ENCODE measurements around the gene LRRC9. TPM values are rescaled to one million over a fixed set of nuclear protein-coding genes. Genes with fewer than 3 reads are reported as not detected.

LRRC9 gene
- total and polyA plus RNA-seq, 7 donors = not detected

DNA sequence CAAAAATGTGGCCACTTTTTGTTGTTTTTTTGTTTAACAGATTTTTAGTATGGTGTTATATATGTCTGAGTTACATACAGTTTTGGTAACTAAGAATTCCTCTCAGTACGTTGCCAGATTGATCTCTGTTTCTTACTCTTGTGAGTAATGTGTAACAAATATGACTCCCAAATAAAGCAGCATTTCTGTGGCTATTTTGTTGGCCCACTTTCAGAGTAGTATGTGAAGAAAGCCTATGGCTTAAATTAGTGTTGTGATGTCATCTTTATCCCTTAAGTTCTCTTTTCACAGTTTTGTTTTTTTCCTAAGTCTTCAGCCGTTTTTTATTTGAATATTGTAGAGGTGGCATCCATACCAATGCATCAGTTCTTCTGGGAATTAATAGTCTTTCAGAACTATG, 182.4 kb downstream of the LRRC9 start:
- intact Hi-C loops (cut with DNase I) = no loop called here
- Histone ChIP-seq H3K27ac (no peak overlapping the region), H3K36me3 (peaks cover 0 to 3% (median 0%) of the 10 kb centered on the region in 4 donors), H3K9me3 (no peaks in the 10 kb centered on the region), H3K27me3 (no peaks in the 10 kb centered on the region), H3K4me3 (no peak overlapping the region), H3K4me1 (peaks cover 0 to 34% (median 16%) of the 10 kb centered on the region in 4 donors)
- DNase-seq = no peak
- no peak for TF ChIP-seq POLR2AphosphoS5 (IDR thresholded peaks at IDR 0.05)
- TF ChIP-seq, protein P1, sequence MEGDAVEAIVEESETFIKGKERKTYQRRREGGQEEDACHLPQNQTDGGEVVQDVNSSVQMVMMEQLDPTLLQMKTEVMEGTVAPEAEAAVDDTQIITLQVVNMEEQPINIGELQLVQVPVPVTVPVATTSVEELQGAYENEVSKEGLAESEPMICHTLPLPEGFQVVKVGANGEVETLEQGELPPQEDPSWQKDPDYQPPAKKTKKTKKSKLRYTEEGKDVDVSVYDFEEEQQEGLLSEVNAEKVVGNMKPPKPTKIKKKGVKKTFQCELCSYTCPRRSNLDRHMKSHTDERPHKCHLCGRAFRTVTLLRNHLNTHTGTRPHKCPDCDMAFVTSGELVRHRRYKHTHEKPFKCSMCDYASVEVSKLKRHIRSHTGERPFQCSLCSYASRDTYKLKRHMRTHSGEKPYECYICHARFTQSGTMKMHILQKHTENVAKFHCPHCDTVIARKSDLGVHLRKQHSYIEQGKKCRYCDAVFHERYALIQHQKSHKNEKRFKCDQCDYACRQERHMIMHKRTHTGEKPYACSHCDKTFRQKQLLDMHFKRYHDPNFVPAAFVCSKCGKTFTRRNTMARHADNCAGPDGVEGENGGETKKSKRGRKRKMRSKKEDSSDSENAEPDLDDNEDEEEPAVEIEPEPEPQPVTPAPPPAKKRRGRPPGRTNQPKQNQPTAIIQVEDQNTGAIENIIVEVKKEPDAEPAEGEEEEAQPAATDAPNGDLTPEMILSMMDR (IDR thresholded peaks at IDR 0.05) = no peak
- no peak for TF ChIP-seq POLR2A (IDR thresholded peaks at IDR 0.05)
- no peak for TF ChIP-seq EP300 (IDR thresholded peaks at IDR 0.05)
- WGBS, 2 donors = 66 to 67% methylated on average over 2 of the region's 2 CpGs

DNA sequence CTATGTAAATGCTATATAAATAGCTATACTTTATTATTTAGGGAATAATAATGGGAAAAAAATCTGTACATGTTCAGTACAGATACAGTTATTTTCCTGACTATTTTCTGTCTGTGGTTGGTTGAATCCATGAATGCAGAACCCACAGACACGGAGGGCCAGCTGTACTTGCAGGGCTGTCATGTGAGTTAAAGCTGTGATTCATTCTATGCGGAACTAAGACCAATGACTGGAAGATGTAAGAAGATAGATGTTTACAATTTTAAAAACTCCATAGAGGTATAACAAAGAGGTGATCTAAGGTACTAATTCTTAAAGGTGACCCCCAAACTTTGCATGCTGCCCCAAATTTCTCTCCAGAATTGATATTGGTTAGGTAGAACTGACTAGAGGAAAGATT, 186.4 kb downstream of the LRRC9 start:
- Histone ChIP-seq H3K4me1 (peaks cover 0 to 34% (median 16%) of the 10 kb centered on the region in 4 donors), H3K9me3 (no peaks in the 10 kb centered on the region), H3K27ac (peak overlapping the region in 1 of 4 donors; percentile 17), H3K4me3 (no peak overlapping the region), H3K27me3 (no peaks in the 10 kb centered on the region), H3K36me3 (no peaks in the 10 kb centered on the region)
- no peak for DNase-seq
- intact Hi-C loops (cut with DNase I) = no loop called here
- 57 to 74% methylated on average over 2 of the region's 2 CpGs for WGBS, 2 donors
- TF ChIP-seq EP300 (IDR thresholded peaks at IDR 0.05) = no peak
- TF ChIP-seq, protein P1 (IDR thresholded peaks at IDR 0.05) = no peak
- TF ChIP-seq POLR2AphosphoS5 (IDR thresholded peaks at IDR 0.05) = no peak
- no peak for TF ChIP-seq POLR2A (IDR thresholded peaks at IDR 0.05)

DNA sequence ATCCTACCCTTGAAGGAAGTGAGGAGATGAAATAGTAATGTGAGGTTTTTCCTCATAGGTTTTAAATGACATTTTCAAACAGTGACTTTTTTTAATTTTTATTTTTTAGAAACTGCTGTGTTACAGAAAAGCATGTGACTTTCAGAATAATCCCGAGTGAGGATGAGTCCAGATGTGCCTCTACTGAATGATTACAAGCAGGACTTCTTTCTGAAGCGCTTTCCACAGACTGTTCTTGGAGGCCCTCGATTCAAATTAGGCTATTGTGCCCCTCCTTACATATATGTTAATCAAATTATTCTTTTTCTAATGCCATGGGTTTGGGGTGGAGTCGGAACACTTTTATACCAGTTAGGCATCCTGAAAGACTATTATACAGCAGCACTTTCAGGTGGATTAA, 187.5 kb downstream of the LRRC9 start:
- TF ChIP-seq, protein P1 (IDR thresholded peaks at IDR 0.05) = no peak
- TF ChIP-seq EP300 (IDR thresholded peaks at IDR 0.05) (no peak), POLR2A (IDR thresholded peaks at IDR 0.05) (no peak), POLR2AphosphoS5 (IDR thresholded peaks at IDR 0.05) (no peak)
- no peaks in the 10 kb centered on the region for H3K27me3 ChIP-seq
- no peaks in the 10 kb centered on the region for H3K9me3 ChIP-seq
- DNase-seq = no peak
- WGBS, 2 donors = 86 to 89% methylated on average over 4 of the region's 4 CpGs
- H3K36me3 ChIP-seq = no peaks in the 10 kb centered on the region
- H3K27ac ChIP-seq = no peak overlapping the region
- no peak overlapping the region for H3K4me3 ChIP-seq
- intact Hi-C loops (cut with DNase I) = no loop called here
- peaks cover 0 to 28% (median 13%) of the 10 kb centered on the region in 4 donors for H3K4me1 ChIP-seq

DNA sequence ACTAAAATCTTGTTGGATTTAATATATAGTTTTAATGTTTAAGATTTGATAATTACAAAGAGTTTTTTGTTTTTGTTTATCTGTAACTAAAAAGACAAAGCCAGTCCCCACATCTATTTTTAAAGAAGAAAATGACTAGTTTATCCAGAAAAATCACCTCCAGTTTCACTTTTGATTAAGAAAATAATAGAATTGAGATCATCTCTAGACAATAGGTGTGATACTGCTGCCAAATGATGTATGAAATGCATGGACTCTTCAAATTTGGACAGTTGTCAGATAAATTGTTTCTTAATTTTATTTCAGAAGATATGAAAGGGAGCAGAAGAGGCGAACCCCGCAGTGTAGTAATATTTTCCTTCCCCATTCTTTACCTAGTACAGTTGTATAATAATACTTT, 191.8 kb downstream of the LRRC9 start:
- Histone ChIP-seq H3K4me1 (peaks cover 0 to 14% (median 2%) of the 10 kb centered on the region in 4 donors), H3K9me3 (no peaks in the 10 kb centered on the region), H3K36me3 (peaks cover 0 to 12% (median 0%) of the 10 kb centered on the region in 4 donors), H3K27ac (no peak overlapping the region), H3K27me3 (no peaks in the 10 kb centered on the region), H3K4me3 (no peak overlapping the region)
- 92 to 96% methylated on average over 2 of the region's 2 CpGs for WGBS, 2 donors
- no peak for DNase-seq
- intact Hi-C loops (cut with DNase I) = no loop called here
- TF ChIP-seq POLR2AphosphoS5 (IDR thresholded peaks at IDR 0.05) (no peak), EP300 (IDR thresholded peaks at IDR 0.05) (no peak), POLR2A (IDR thresholded peaks at IDR 0.05) (no peak)
- TF ChIP-seq, protein P1 (IDR thresholded peaks at IDR 0.05) = no peak

Other genes starting within 250 kb of the LRRC9 start
- 10 to 100 TPM in 2 of 4 donors, 1 to 10 TPM in 2; 6.9 to 25.7 (median 9.8) TPM for gene RTN1, start 49.4 kb upstream of the LRRC9 start, total RNA-seq
- 1 to 10 TPM; 1.2 to 9.3 (median 1.2) TPM for gene RTN1, start 49.4 kb upstream of the LRRC9 start, polyA plus RNA-seq
- gene PCNX4, start 171.8 kb downstream of the LRRC9 start, total RNA-seq = 10 to 100 TPM; 43.8 to 55.9 (median 44.3) TPM
- 10 to 100 TPM in 1 of 3 donors, 1 to 10 TPM in 2; 3.7 to 10.2 (median 9.9) TPM for gene PCNX4, start 171.8 kb downstream of the LRRC9 start, polyA plus RNA-seq
- gene DHRS7, start 245.3 kb downstream of the LRRC9 start, total RNA-seq = 10 to 100 TPM; 43.7 to 70.9 (median 59.7) TPM
- gene DHRS7, start 245.3 kb downstream of the LRRC9 start, polyA plus RNA-seq = 10 to 100 TPM; 18.0 to 49.2 (median 22.7) TPM